GM18505 (cell line): ENCODE results near the gene TBCK.

Source experiments
- ATAC-seq: cut with Tn5 transposase; IDR thresholded peaks from one replicate; pipeline ENCODE4 v1.9.1; 2021; ENCODE audit not compliant: unreplicated experiment
- POLR2A ChIP-seq: IDR thresholded peaks from 4 replicates; pipeline ENCODE4 v1.6.1; 2011; ENCODE audit warnings: borderline replicate concordance; ENCODE audit not compliant: insufficient read depth, insufficient read length; ENCODE audit errors: extremely low read depth

Gene TBCK

DNA sequence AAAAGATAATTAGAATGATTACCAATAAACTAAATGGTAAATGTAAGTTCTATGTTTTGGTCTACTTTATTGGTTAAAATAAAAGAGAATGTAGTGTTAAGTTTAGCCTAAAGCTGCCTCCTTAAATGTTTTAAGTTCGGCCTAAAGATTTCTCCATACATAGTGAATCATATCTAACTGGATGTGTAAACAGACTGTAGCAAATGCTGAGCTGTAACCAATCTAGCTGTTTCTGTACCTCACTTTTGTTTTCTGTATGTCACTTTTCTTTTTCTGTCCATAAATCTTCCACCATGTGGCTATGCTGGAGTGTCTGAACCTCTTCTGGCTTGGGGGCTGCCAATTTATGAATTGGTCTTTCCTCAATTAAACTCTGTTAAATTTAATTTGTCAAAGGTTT is 121.2 kb downstream of the TBCK start:
- ATAC-seq = no peak
- no peak for TF ChIP-seq POLR2A

DNA sequence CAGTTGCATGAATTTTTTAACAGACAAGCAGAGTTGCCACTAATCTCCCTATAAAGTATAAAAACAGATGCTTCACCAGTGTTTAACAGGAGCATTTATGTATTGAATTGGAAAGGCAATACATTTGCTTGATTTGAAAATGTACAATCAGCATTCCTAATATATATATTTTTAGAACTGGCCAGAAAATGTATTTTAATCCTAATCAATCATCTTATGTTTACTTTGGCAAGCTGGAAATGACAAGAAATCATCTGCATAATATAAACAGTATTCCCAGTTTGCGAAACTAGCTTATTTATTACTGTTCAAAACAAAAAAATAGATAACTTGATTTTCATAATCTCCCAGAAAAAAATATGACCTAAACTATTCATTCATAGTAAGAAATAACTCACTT is 123.9 kb downstream of the TBCK start:
- no peak for TF ChIP-seq POLR2A
- no peak for ATAC-seq

DNA sequence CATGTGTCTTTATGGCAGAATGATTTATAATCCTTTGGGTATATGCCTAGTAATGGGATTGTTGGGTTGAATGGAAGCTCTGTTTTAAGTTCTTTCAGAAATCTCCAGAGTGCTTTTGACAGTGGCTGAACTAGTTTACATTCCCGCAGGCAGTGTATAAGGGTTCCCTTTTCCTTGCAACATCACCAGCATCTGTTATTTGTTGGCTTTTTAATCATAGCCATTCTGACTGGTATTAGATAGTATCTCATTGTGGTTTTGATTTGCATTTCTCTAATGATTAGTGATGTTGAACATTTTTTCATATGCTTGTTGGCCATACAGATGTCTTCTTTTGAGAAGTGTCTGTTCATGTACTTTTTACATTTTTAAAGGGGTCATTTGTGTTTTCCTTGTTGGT is 129.8 kb downstream of the TBCK start:
- no peak for TF ChIP-seq POLR2A
- ATAC-seq = no peak

GRCh38 chr4:106183551-106183950 is 132.5 kb downstream of the TBCK start:
- TF ChIP-seq POLR2A = no peak
- ATAC-seq = no peak

- TF ChIP-seq POLR2A = no peak
- ATAC-seq = no peak
Measured at GRCh38 chr4:106172861-106173260, 143.1 kb downstream of the TBCK start.

DNA sequence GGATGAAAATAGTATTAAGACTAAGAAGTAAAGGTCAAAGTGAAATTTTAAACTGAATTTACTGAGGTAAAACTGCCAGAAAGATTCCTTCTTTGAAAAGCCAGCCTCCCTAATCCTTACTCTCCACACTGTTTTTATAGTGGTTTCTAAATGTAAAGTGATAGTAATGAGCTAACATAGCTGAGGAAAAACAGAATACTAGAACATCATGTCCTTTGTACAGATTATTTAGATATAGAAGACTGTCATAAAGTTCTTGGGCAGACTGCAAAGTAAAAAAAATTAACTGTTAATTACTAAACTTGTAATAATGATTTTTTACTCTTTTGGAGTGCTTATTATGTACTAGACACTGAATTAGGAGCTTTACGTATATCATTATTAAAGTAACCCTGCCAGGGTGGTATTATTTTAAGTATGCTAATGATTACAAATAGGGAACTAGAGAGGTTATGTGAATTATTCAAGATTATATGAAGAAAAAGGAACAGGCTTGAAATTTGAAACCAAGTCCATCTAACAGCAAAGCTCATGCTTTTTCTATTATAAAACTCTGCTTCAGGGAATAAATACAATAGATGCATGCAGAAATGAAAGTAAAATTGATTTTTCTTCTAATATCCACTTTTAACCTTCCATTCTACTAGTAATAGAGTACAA is 150.5 kb downstream of the TBCK start:
- TF ChIP-seq POLR2A = no peak
- ATAC-seq = no peak

DNA sequence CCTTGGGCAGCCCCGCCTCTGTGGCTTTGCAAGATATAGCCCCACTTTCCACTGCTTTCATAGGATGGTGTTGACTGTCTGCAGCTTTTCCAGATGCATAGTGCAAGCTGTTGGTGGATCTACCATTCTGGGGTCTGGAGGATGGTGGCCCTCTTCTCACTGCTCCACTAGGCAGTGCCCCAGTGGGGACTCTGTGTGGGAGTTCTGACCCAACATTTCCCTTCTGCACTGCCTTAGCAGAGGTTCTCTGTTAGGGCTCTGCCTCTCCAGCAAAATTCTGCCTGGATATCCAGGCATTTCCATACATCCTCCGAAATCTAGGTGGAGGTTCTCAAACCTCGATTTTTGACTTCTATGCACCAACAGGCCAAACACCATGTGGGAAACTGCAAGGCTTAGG is 153.7 kb downstream of the TBCK start:
- ATAC-seq = no peak
- no peak for TF ChIP-seq POLR2A

- ATAC-seq = no peak
- no peak for TF ChIP-seq POLR2A
Measured at GRCh38 chr4:106160560-106160959, 155.4 kb downstream of the TBCK start.

DNA sequence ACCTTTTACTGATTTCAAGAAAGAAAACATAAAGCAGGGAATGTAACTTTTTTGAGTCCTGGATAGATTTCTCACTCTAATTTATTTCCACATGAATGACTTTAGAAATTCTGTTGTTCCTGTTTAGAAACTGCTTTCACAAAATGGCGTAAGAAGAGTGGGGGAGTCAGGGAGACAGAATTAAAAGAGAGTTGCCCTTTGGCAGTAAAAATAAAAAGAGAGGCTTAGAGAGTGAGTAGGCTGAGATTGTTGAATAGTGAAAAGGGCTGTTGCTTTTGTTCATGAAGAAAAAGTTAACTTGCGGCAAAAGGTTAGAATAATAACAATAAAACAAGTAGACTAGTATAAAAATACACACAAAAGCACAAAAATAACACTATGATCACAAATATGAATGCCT is 166.1 kb downstream of the TBCK start:
- no peak for TF ChIP-seq POLR2A
- ATAC-seq = no peak

DNA sequence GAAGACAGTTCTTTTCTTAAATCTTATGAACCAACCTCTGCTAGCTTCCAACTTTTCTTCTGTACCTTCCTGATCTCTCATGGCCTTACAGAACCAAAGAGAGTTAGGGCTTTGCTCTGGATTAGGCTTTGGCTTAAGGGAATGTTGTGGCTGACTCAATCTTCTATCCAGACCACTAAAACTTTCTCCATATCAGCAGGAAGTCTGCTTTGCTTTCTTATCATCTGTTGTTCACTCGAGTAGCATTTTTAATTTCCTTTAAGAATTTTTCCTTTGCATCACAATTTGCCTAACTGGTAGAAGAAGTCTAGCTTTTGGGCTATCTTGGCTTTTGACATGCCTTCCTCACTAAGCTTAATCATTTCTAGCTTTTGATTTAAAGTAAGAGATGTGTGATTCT is 167.0 kb downstream of the TBCK start:
- no peak for TF ChIP-seq POLR2A
- no peak for ATAC-seq

DNA sequence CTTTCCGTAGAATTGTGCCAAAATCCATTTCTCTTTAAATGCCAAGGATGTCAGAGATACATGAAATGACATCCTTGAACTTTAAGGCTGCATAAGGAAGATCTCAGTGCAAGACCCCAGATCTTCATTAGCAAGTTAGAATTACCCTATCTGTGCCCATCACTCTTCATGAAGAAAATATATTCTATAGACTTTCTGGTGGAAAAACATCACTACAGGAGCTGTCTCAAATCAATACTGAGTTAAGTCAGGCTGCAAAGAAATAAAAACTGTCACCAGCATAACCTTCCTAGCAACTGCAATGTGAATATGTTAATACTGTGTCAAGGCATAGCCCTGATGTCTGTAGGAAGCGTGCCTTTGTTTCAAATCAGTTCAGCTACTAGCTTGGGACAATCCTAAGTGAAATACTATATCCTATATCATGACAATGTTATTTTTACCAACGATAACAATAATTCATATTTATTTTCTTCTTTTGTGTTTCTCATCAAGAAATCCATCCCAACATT is 173.3 kb downstream of the TBCK start:
- no peak for ATAC-seq
- TF ChIP-seq POLR2A = no peak

DNA sequence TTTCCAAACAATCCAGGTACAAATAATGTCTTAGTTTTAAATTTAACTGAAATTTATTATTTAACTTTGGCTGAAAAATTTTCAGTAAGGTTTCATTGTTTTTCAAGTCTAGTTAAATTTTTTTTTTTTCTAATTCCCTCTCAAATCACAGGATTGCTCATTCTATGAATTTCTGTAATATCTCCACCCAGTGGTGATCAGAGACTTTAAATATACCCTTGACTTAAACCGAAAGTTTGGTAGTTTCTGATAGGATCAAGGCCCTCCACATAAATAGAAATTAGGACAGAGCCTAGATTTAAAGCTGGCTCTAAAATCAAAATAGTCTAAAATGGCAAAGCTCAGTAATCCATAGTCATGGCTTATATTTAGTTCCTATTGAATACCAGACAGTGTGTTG is 175.4 kb downstream of the TBCK start:
- no peak for TF ChIP-seq POLR2A
- no peak for ATAC-seq

DNA sequence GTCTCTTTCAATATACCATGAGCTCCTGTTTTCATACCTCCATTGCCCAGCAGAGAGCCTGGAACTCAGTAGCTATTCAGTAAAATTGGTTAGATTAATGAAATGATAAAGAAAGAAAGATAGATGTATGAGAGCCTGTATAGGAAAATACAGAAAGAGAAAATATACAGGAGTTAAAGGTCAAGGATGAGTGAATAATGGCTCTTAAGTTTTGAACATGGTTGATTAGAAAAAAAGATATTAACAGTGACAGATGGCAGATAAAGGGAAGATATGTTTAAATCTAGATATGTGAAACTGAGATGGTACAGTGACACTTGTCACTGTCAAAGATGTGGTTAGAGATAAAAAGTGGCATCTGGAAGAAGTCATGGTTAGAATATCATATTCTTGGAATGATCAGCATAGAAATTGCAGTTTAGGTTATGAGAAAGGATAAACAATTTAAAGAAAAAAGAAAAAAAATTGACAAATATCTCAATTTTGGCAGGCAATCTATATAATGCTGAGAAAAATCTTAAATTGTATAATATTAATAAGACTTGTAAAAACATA is 179.2 kb downstream of the TBCK start:
- ATAC-seq = no peak
- TF ChIP-seq POLR2A = no peak

GRCh38 chr4:106132045-106132444 is 184.0 kb downstream of the TBCK start:
- no peak for TF ChIP-seq POLR2A
- ATAC-seq = no peak
